Stimulated activated naive CD8-positive, alpha-beta T cell treated with anti-CD3 and anti-CD28 coated beads, Interleukin-15, amount 100 ng/mL, for 72 hours (primary cell): ENCODE measurements around the gene ACVR1C.
"Not testable (repeated sequence)": the region's sequence is repeated elsewhere in the genome, so short reads cannot be mapped to it uniquely, and the experiment has no call there.

Experiments
- ATAC-seq: fragments of 150-1000 bp; cut with Tn5 transposase; 2 replicates; pipeline ENCODE4 v1.10.0; 2021; ENCODE audit warnings: mild to moderate bottlenecking, moderate library complexity
- DNase-seq, 2 donors: peaks; one replicate each; pipeline ENCODE4 v3.0.0; 2021 to 2022
- H3K27ac Mint-ChIP-seq, 2 donors: one replicate each; pipeline ENCODE4 v1.8.0; 2022; ENCODE audit warnings: mild to moderate bottlenecking in 2 of 2, mixed read lengths in 2 of 2, moderate library complexity in 2 of 2
- H3K27me3 Mint-ChIP-seq: one replicate; pipeline ENCODE4 v1.8.0; 2022; ENCODE audit warnings: mixed read lengths
- H3K4me1 Mint-ChIP-seq: one replicate; pipeline ENCODE4 v1.8.0; 2022; ENCODE audit warnings: mild to moderate bottlenecking, mixed read lengths
- H3K4me3 Mint-ChIP-seq, 2 donors: one replicate each; pipeline ENCODE4 v1.8.0; 2022; ENCODE audit warnings: mild to moderate bottlenecking in 2 of 2, mixed read lengths in 2 of 2, moderate library complexity in 1 of 2
- H3K9me3 Mint-ChIP-seq, 2 donors: one replicate each; pipeline ENCODE4 v1.8.0; 2022; ENCODE audit warnings: mixed read lengths in 2 of 2

Gene ACVR1C

DNA sequence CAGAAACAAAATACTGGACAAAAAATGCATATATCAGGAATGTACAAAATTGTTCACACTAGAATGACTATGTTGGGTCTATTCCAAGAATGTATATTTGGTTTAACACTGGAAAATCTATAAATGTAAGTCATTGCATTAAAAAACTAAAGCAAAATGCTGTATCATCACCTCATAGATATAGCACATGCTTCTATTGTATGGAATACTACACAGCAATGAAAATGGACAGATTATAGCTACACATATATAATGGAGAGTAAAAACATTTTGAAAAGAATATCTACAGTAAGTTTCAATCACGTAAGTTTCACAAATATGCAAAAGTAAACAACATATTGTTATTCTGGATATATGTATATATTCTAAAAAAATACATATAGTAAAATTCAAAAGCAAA, 91.8 kb downstream of the ACVR1C start:
- Mint-ChIP-seq H3K27ac (no peak overlapping the region), H3K4me3 (no peak overlapping the region), H3K9me3 (no peaks in the 10 kb centered on the region), H3K4me1 (no peaks in the 10 kb centered on the region), H3K27me3 (no peaks in the 10 kb centered on the region)
- no peak for DNase-seq
- ATAC-seq = no peak

DNA sequence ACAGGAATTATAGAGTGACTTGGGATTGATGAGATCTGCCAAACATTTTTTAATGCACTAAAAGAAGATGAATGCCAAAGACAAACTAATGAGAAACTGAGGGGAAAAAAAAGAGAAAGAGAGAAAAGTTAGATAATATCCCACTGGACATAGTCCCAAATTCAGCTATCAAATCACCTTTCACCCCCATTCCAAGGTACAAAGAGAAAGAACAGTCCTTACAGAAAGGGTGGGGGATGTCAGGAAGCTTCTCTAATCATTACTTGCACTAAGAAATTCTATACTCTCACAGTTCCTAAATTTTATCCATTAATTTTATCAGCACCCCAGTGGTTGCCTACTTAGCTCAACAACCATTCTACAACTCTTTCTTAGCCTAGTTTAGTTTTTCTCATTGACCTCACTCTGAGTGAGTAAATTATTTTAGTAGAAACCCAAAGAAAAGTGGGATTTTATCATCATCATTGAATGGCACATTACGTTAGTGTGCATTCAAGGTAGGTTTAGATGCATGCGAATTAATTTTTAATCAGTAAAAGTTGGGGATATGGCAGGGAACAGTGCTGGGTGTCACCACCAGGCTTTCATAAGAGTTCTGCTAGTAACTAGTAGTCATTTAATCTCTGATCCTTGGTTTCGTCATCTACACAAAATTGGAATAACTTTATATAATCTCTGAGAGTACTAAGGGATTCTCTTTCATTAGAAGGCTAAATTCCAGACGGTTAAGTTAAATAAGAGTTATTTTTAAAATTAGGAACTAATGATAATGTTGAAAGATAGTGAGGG, 99.5 kb downstream of the ACVR1C start:
- H3K4me3 Mint-ChIP-seq = no peak overlapping the region
- no peak for DNase-seq
- H3K9me3 Mint-ChIP-seq = no peaks in the 10 kb centered on the region
- H3K4me1 Mint-ChIP-seq = no peaks in the 10 kb centered on the region
- H3K27me3 Mint-ChIP-seq = no peaks in the 10 kb centered on the region
- ATAC-seq = no peak
- H3K27ac Mint-ChIP-seq = no peak overlapping the region

GRCh38 chr2:157526070-157526469, 102.6 kb downstream of the ACVR1C start:
- H3K4me3 Mint-ChIP-seq = no peak overlapping the region
- no peak for ATAC-seq
- no peak overlapping the region for H3K27ac Mint-ChIP-seq
- no peaks in the 10 kb centered on the region for H3K27me3 Mint-ChIP-seq
- H3K4me1 Mint-ChIP-seq = no peaks in the 10 kb centered on the region
- no peaks in the 10 kb centered on the region for H3K9me3 Mint-ChIP-seq
- DNase-seq = no peak

DNA sequence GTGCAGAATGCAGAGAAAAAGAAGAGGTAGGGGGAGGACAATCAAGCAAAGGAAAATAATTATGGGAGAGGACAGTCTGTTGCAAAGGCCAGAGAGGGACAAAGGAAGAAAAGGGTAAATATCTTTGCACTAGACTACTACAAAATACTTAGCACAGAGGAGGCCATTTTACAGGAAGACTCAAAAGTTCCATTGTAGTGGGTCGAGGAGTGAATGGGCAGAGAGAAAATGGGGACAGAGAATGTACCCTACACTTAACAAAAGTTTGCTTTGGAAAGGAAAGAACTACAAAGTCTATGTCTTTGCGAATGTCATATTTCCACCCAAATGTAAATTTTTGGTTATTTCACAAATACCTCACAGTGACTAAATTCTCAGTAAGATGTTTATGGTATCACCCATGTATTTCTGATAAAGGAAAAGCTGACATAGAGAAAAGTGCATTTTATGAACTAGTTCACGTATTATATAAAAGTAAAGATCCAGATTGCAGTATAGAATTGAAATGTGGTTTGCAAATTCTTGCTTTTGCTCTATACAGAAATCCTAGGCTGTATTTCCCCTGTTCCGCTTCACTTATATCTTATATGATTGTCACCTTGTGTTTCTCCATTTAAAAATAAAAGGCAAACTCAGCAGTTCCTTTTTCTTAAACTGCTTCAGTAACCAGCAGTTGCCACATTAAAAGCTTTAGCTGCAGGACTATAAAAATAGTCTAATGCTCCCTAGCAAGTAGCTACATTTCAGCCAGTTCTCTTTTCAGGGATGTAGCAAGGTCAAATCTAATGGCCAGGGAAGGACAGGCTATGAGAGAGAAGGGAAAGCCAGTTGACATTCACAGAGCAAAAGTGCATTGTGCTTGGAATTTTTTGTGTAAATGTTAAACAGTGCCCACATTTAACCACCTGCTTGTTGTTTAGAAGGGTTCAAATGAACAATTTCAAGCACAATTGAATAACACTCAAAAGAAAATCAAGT, 105.1 kb downstream of the ACVR1C start:
- ATAC-seq (no peak), DNase-seq (no peak)
- H3K4me3 Mint-ChIP-seq = no peak overlapping the region
- no peaks in the 10 kb centered on the region for H3K9me3 Mint-ChIP-seq
- H3K4me1 Mint-ChIP-seq = no peaks in the 10 kb centered on the region
- H3K27ac Mint-ChIP-seq = no peak overlapping the region
- H3K27me3 Mint-ChIP-seq = no peaks in the 10 kb centered on the region

DNA sequence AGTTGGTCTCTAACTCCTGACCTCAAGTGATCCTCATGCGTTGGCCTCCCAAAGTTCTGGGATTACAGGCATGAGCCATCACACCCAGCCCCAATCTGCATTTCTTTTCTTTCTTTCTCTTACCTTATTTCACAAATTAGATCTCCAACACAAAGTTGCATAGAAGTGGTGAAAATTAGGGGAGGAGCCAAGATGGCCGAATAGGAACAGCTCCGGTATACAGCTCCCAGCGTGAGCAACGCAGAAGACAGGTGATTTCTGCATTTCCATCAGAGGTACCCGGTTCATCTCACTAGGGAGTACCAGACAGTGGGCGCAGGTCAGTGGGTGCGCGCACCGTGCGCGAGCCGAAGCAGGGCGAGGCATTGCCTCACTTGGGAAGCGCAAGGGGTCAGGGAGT, 113.7 kb downstream of the ACVR1C start:
- H3K9me3 Mint-ChIP-seq, H3K4me3 Mint-ChIP-seq, H3K4me1 Mint-ChIP-seq, ATAC-seq, H3K27ac Mint-ChIP-seq, H3K27me3 Mint-ChIP-seq, DNase-seq: not testable (repeated sequence)

DNA sequence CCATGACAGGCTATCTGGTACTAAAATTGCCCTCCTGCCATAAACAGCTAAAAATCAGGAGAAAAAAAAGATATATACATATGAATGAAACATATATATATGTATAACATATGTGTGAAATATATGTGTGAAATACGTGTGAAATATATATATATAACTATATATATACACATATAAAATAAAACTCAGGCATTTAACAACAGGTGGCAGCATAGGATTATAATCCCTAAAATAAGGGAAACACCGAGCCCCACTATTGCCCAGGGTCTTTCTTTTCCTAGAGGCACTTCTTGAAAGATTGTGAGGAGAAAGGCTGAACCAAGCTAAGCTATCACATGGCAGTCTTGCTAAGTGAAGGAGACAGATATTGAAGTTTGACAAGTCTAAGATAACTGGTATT, 118.9 kb downstream of the ACVR1C start:
- ATAC-seq (no peak), DNase-seq (no peak)
- Mint-ChIP-seq H3K9me3 (no peaks in the 10 kb centered on the region), H3K27me3 (no peaks in the 10 kb centered on the region), H3K27ac (no peak overlapping the region), H3K4me3 (no peak overlapping the region), H3K4me1 (peaks cover 6% of the 10 kb centered on the region)

- H3K4me3 Mint-ChIP-seq = no peak overlapping the region
- peaks cover 6% of the 10 kb centered on the region for H3K4me1 Mint-ChIP-seq
- ATAC-seq (no peak), DNase-seq (no peak)
- H3K27ac Mint-ChIP-seq = no peak overlapping the region
- no peaks in the 10 kb centered on the region for H3K9me3 Mint-ChIP-seq
- no peaks in the 10 kb centered on the region for H3K27me3 Mint-ChIP-seq
These were observed 120.0 kb downstream of the ACVR1C start for GRCh38 chr2:157508676-157509075.

- no peak overlapping the region for H3K27ac Mint-ChIP-seq
- H3K27me3 Mint-ChIP-seq = no peaks in the 10 kb centered on the region
- no peaks in the 10 kb centered on the region for H3K9me3 Mint-ChIP-seq
- ATAC-seq (no peak), DNase-seq (no peak)
- peaks cover 9% of the 10 kb centered on the region for H3K4me1 Mint-ChIP-seq
- no peak overlapping the region for H3K4me3 Mint-ChIP-seq
These were observed 122.1 kb downstream of the ACVR1C start for GRCh38 chr2:157506586-157506985.

- no peak for ATAC-seq
- Mint-ChIP-seq H3K4me1 (peaks cover 21% of the 10 kb centered on the region), H3K9me3 (no peaks in the 10 kb centered on the region), H3K27me3 (no peaks in the 10 kb centered on the region), H3K27ac (no peak overlapping the region), H3K4me3 (no peak overlapping the region)
- no peak for DNase-seq
These were observed 124.0 kb downstream of the ACVR1C start for GRCh38 chr2:157504623-157505022.

GRCh38 chr2:157501026-157501425, 127.6 kb downstream of the ACVR1C start:
- Mint-ChIP-seq H3K27ac (peak overlapping the region in 1 of 2 donors; percentile 42), H3K27me3 (no peaks in the 10 kb centered on the region), H3K4me3 (peak overlapping the region in 1 of 2 donors; percentile 3), H3K9me3 (no peaks in the 10 kb centered on the region), H3K4me1 (peaks cover 23% of the 10 kb centered on the region)
- DNase-seq = no peak
- ATAC-seq = peak; percentile 37

- no peaks in the 10 kb centered on the region for H3K27me3 Mint-ChIP-seq
- no peak overlapping the region for H3K4me3 Mint-ChIP-seq
These were observed 128.3 kb downstream of the ACVR1C start for GRCh38 chr2:157500334-157500733.

GRCh38 chr2:157498483-157498882, 130.2 kb downstream of the ACVR1C start:
- Mint-ChIP-seq H3K4me1 (peaks cover 28% of the 10 kb centered on the region), H3K9me3 (no peaks in the 10 kb centered on the region), H3K27ac (no peak overlapping the region), H3K27me3 (no peaks in the 10 kb centered on the region), H3K4me3 (no peak overlapping the region)
- ATAC-seq (no peak), DNase-seq (no peak)

More at GRCh38 chr2:157500334-157500733, 128.3 kb downstream of the ACVR1C start:
- no peak for DNase-seq
- Mint-ChIP-seq H3K27ac (no peak overlapping the region), H3K9me3 (no peaks in the 10 kb centered on the region), H3K4me1 (peaks cover 23% of the 10 kb centered on the region)
- ATAC-seq = no peak

DNA sequence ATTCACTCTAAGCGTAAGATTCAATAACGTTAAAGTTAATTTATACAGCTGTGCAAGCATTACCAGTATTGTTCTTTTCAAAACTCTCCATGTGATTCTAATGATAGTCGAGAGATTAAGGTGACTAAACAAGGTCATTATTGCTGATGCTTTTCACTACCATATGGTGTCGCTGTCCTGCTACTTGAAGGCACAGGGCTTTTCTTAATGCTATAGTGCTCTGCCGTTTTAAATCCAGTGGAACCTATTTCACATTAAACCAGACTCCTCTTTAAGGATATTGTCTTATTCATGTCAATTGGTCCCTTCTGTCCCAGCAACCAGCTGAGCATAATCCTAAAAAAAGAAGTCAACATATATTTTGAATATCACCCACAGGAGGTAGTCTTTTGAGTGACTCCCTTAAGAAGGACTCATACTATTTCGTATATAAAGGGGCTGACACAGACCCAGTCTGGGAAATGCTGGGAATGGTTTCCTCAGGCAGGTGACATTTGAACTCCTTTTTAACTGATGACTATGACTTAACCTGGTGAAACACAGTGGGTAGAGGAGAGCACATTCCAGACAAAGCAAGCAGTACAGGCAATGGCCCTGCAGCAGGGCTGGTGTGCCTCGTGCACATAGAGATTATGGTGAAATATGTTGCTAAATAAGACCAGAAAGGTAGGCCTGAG, 130.9 kb downstream of the ACVR1C start:
- DNase-seq (no peak), ATAC-seq (peak; percentile 91)
- Mint-ChIP-seq H3K9me3 (no peaks in the 10 kb centered on the region), H3K27me3 (no peaks in the 10 kb centered on the region), H3K4me3 (no peak overlapping the region), H3K27ac (no peak overlapping the region), H3K4me1 (peaks cover 35% of the 10 kb centered on the region)

- peak overlapping the region; percentile 13 to 66 for H3K4me3 Mint-ChIP-seq
- H3K9me3 Mint-ChIP-seq = no peaks in the 10 kb centered on the region
- ATAC-seq (peak; percentile 87), DNase-seq (peak; percentile 68 to 75)
- peaks cover 65% of the 10 kb centered on the region for H3K4me1 Mint-ChIP-seq
- H3K27ac Mint-ChIP-seq = peak overlapping the region in 1 of 2 donors; percentile 95
- H3K27me3 Mint-ChIP-seq = no peaks in the 10 kb centered on the region
These were observed 136.4 kb downstream of the ACVR1C start for GRCh38 chr2:157492189-157492773.

DNA sequence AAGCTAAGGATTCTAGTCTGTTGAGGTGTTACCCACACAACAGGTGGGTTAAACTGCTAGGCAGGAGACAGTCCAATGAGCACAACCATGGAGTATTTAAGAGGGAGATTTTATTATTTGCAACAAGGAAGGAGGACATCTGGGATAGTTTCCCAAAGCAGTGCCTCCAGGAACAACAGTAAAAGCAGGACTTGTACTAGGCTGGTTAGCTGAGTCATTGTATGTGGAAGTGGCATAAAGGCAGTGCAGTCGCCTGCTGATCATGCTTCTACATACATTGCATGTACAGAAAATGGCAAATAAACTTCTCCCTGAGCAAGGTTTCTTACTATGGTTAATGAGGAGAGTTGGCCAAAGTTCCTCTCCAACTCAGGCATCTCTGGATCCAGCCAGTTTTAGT, 138.7 kb downstream of the ACVR1C start:
- H3K9me3 Mint-ChIP-seq = no peaks in the 10 kb centered on the region
- H3K27me3 Mint-ChIP-seq = no peaks in the 10 kb centered on the region
- peaks cover 88% of the 10 kb centered on the region for H3K4me1 Mint-ChIP-seq
- ATAC-seq = no peak
- no peak overlapping the region for H3K4me3 Mint-ChIP-seq
- peak overlapping the region in 1 of 2 donors; percentile 46 for H3K27ac Mint-ChIP-seq
- DNase-seq = no peak
